Right renal cortex interstitium (tissue), 3 donors: Measurements from ENCODE around the gene F11R. TPM values are rescaled to one million over a fixed set of nuclear protein-coding genes. Genes with fewer than 3 reads are reported as not detected.
"Not testable (repeated sequence)": the region's sequence is repeated elsewhere in the genome, so short reads cannot be mapped to it uniquely, and the experiment has no call there.

Experiments
- DNase-seq, 3 donors: peaks; one replicate each; pipeline ENCODE4 v3.0.0-alpha.2; 2013; ENCODE audit warnings: low read depth in 3 of 3, low spot score in 2 of 3
- polyA plus RNA-seq, 3 donors: library from polyadenylated mRNA; unstranded; fragments of 120-200 nt; gene quantifications; one replicate each; pipeline ENCODE4 v1.2.1, GENCODE V29; 2013; ENCODE audit not compliant: insufficient read length in 3 of 3

F11R gene
- polyA plus RNA-seq, 3 donors: 93.8 to 100 (median 93.9) TPM

- DNase-seq: not testable (repeated sequence)
Measured at GRCh38 chr1:161017181-161017580, 3.8 kb downstream of the F11R start.

- not testable (repeated sequence) for DNase-seq
Measured at GRCh38 chr1:161016683-161017082, 4.3 kb downstream of the F11R start.

GRCh38 chr1:161013488-161014230 is 7.3 kb downstream of the F11R start:
- no peak for DNase-seq

GRCh38 chr1:161013131-161013487 is 7.8 kb downstream of the F11R start:
- no peak for DNase-seq

GRCh38 chr1:161012420-161012819 is 8.5 kb downstream of the F11R start:
- DNase-seq: no peak

GRCh38 chr1:161009602-161010211 is 11.2 kb downstream of the F11R start:
- no peak for DNase-seq

- DNase-seq: no peak
Measured at GRCh38 chr1:161008869-161009510, 12.0 kb downstream of the F11R start.

GRCh38 chr1:161007369-161007768 is 13.6 kb downstream of the F11R start:
- no peak for DNase-seq

GRCh38 chr1:161006563-161006962 is 14.4 kb downstream of the F11R start:
- no peak for DNase-seq

GRCh38 chr1:161001525-161001924 is 19.4 kb downstream of the F11R start:
- DNase-seq: no peak

- DNase-seq: no peak
Measured at GRCh38 chr1:161000736-161001480, 20.0 kb downstream of the F11R start.

GRCh38 chr1:160999376-160999775 is 21.6 kb downstream of the F11R start:
- no peak for DNase-seq

- DNase-seq: no peak
Measured at GRCh38 chr1:160997323-160998038, 23.5 kb downstream of the F11R start.

- DNase-seq: no peak
Measured at GRCh38 chr1:160996178-160996577, 24.8 kb downstream of the F11R start.

- DNase-seq: no peak
Measured at GRCh38 chr1:160993544-160994193, 27.3 kb downstream of the F11R start.

GRCh38 chr1:160992036-160992435 is 28.9 kb downstream of the F11R start:
- not testable (repeated sequence) for DNase-seq

GRCh38 chr1:160987359-160988050 is 33.4 kb downstream of the F11R start:
- no peak for DNase-seq

- no peak for DNase-seq
Measured at GRCh38 chr1:160985723-160986122, 35.2 kb downstream of the F11R start.

GRCh38 chr1:160981584-160982411 is 39.2 kb downstream of the F11R start:
- DNase-seq: no peak
